ENCODE results near the gene GLRA3. TPM values are rescaled to one million over a fixed set of nuclear protein-coding genes. Genes with fewer than 3 reads are reported as not detected.

Gene GLRA3
- polyA plus RNA-seq, 2 donors: not detected

- H3K4me3 ChIP-seq (ENCODE audit: low read depth in 1 of 2, low read length in 2 of 2): no peak overlapping the region
These were observed 64.8 kb downstream of the GLRA3 start for GRCh38 chr4:174764105-174764729.

DNA sequence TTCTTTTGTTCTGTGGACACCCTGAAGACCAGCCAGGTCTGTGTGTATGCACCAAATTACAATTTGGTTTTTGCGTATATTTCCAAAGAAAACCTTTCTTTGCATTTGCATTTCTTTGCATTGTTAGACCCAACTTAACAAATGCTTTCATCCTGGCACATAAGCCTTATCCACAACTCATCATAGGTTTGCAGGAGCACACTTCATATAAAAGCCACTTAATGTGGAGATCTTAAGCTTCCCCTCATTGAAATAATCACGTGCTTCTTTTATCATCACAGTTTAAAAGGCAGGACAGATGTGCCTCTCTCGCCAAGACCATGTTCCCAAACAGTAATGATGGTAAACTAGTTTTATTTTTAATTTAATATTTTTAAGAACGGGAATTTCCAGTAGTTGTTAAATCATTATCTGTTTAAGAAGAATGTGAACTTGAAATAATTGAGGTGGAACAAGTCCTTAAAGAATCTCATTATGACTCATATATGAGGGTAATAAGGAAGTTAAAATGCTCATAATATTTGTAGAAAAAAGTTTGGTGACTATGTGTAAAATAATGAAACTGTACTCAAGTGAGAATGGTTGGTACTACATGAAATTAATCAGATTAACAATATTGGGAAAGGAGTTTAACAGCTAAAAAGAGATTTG lies 65.5 kb downstream of the GLRA3 start:
- Histone ChIP-seq H3K27me3 (ENCODE audit: control insufficient read depth in 1 of 2, insufficient read depth in 2 of 2, low read length in 2 of 2) (no peaks in the 10 kb centered on the region), H3K27ac (ENCODE audit: low read depth in 2 of 2, low read length in 1 of 2) (no peak overlapping the region), H3K4me3 (ENCODE audit: low read depth in 1 of 2, low read length in 2 of 2) (no peak overlapping the region), H3K4me1 (ENCODE audit: control insufficient read depth in 2 of 2, insufficient read depth in 2 of 2, low read length in 1 of 2) (no peaks in the 10 kb centered on the region), H3K36me3 (ENCODE audit: control insufficient read depth in 2 of 2, insufficient read depth in 2 of 2, low read length in 1 of 2) (no peaks in the 10 kb centered on the region), H3K9me3 (ENCODE audit: control insufficient read depth in 2 of 2, insufficient read depth in 1 of 2, low read depth in 1 of 2, low read length in 1 of 2) (no peaks in the 10 kb centered on the region)
- WGBS, 2 donors: 60 to 67% methylated on average over 4 of the region's 4 CpGs

More at GRCh38 chr4:174764105-174764729, 64.8 kb downstream of the GLRA3 start:
- WGBS, 2 donors: 48% methylated on average over 7 of the region's 7 CpGs
- Histone ChIP-seq H3K27ac (ENCODE audit: low read depth in 2 of 2, low read length in 1 of 2) (no peak overlapping the region), H3K9me3 (ENCODE audit: control insufficient read depth in 2 of 2, insufficient read depth in 1 of 2, low read depth in 1 of 2, low read length in 1 of 2) (no peaks in the 10 kb centered on the region), H3K27me3 (ENCODE audit: control insufficient read depth in 1 of 2, insufficient read depth in 2 of 2, low read length in 2 of 2) (no peaks in the 10 kb centered on the region), H3K36me3 (ENCODE audit: control insufficient read depth in 2 of 2, insufficient read depth in 2 of 2, low read length in 1 of 2) (no peaks in the 10 kb centered on the region), H3K4me1 (ENCODE audit: control insufficient read depth in 2 of 2, insufficient read depth in 2 of 2, low read length in 1 of 2) (no peaks in the 10 kb centered on the region)

- no peaks in the 10 kb centered on the region for H3K27me3 ChIP-seq (ENCODE audit: control insufficient read depth in 1 of 2, insufficient read depth in 2 of 2, low read length in 2 of 2)
- H3K4me3 ChIP-seq (ENCODE audit: low read depth in 1 of 2, low read length in 2 of 2): no peak overlapping the region
- H3K27ac ChIP-seq (ENCODE audit: low read depth in 2 of 2, low read length in 1 of 2): no peak overlapping the region
- no peaks in the 10 kb centered on the region for H3K4me1 ChIP-seq (ENCODE audit: control insufficient read depth in 2 of 2, insufficient read depth in 2 of 2, low read length in 1 of 2)
- no peaks in the 10 kb centered on the region for H3K36me3 ChIP-seq (ENCODE audit: control insufficient read depth in 2 of 2, insufficient read depth in 2 of 2, low read length in 1 of 2)
- no peaks in the 10 kb centered on the region for H3K9me3 ChIP-seq (ENCODE audit: control insufficient read depth in 2 of 2, insufficient read depth in 1 of 2, low read depth in 1 of 2, low read length in 1 of 2)
- WGBS, 2 donors: 87 to 97% methylated on average over 1 of the region's 1 CpG
These were observed 67.6 kb downstream of the GLRA3 start for GRCh38 chr4:174761451-174761850.

DNA sequence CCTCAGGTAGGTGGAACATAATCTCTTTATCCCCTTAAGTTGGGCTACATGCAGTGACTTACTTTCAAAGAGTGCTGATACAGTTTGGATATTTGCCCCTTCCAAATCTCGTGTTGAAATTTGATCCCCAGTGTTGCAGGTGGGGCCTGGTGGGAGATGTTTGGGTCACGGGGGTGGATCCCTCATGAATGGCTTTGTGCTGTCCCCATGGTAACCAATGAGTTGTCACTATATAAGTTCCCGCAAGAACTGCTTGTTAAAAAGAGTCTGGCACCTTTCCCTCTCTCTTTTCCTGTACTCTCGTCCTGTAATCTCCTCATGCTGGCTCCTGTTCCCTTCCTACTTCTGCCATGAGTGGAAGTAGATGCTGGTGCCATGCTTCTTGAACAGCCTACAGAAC lies 71.3 kb downstream of the GLRA3 start:
- H3K9me3 ChIP-seq (ENCODE audit: control insufficient read depth in 2 of 2, insufficient read depth in 1 of 2, low read depth in 1 of 2, low read length in 1 of 2): no peaks in the 10 kb centered on the region
- no peaks in the 10 kb centered on the region for H3K4me1 ChIP-seq (ENCODE audit: control insufficient read depth in 2 of 2, insufficient read depth in 2 of 2, low read length in 1 of 2)
- H3K36me3 ChIP-seq (ENCODE audit: control insufficient read depth in 2 of 2, insufficient read depth in 2 of 2, low read length in 1 of 2): no peaks in the 10 kb centered on the region
- H3K4me3 ChIP-seq (ENCODE audit: low read depth in 1 of 2, low read length in 2 of 2): no peak overlapping the region
- WGBS, 2 donors: 22 to 23% methylated on average over 4 of the region's 4 CpGs
- H3K27ac ChIP-seq (ENCODE audit: low read depth in 2 of 2, low read length in 1 of 2): no peak overlapping the region
- H3K27me3 ChIP-seq (ENCODE audit: control insufficient read depth in 1 of 2, insufficient read depth in 2 of 2, low read length in 2 of 2): no peaks in the 10 kb centered on the region

- no peaks in the 10 kb centered on the region for H3K36me3 ChIP-seq (ENCODE audit: control insufficient read depth in 2 of 2, insufficient read depth in 2 of 2, low read length in 1 of 2)
- 84 to 88% methylated on average over 4 of the region's 4 CpGs for WGBS, 2 donors
- H3K27ac ChIP-seq (ENCODE audit: low read depth in 2 of 2, low read length in 1 of 2): no peak overlapping the region
- H3K4me1 ChIP-seq (ENCODE audit: control insufficient read depth in 2 of 2, insufficient read depth in 2 of 2, low read length in 1 of 2): no peaks in the 10 kb centered on the region
- H3K9me3 ChIP-seq (ENCODE audit: control insufficient read depth in 2 of 2, insufficient read depth in 1 of 2, low read depth in 1 of 2, low read length in 1 of 2): no peaks in the 10 kb centered on the region
- no peaks in the 10 kb centered on the region for H3K27me3 ChIP-seq (ENCODE audit: control insufficient read depth in 1 of 2, insufficient read depth in 2 of 2, low read length in 2 of 2)
- H3K4me3 ChIP-seq (ENCODE audit: low read depth in 1 of 2, low read length in 2 of 2): no peak overlapping the region
These were observed 76.0 kb downstream of the GLRA3 start for GRCh38 chr4:174753021-174753420.

GRCh38 chr4:174752026-174752425 lies 77.0 kb downstream of the GLRA3 start:
- Histone ChIP-seq H3K27ac (ENCODE audit: low read depth in 2 of 2, low read length in 1 of 2) (no peak overlapping the region), H3K9me3 (ENCODE audit: control insufficient read depth in 2 of 2, insufficient read depth in 1 of 2, low read depth in 1 of 2, low read length in 1 of 2) (no peaks in the 10 kb centered on the region), H3K4me3 (ENCODE audit: low read depth in 1 of 2, low read length in 2 of 2) (no peak overlapping the region), H3K36me3 (ENCODE audit: control insufficient read depth in 2 of 2, insufficient read depth in 2 of 2, low read length in 1 of 2) (no peaks in the 10 kb centered on the region), H3K27me3 (ENCODE audit: control insufficient read depth in 1 of 2, insufficient read depth in 2 of 2, low read length in 2 of 2) (no peaks in the 10 kb centered on the region), H3K4me1 (ENCODE audit: control insufficient read depth in 2 of 2, insufficient read depth in 2 of 2, low read length in 1 of 2) (no peaks in the 10 kb centered on the region)
- 86 to 89% methylated on average over 2 of the region's 2 CpGs for WGBS, 2 donors

- Histone ChIP-seq H3K27me3 (ENCODE audit: control insufficient read depth in 1 of 2, insufficient read depth in 2 of 2, low read length in 2 of 2) (no peaks in the 10 kb centered on the region), H3K36me3 (ENCODE audit: control insufficient read depth in 2 of 2, insufficient read depth in 2 of 2, low read length in 1 of 2) (no peaks in the 10 kb centered on the region), H3K9me3 (ENCODE audit: control insufficient read depth in 2 of 2, insufficient read depth in 1 of 2, low read depth in 1 of 2, low read length in 1 of 2) (no peaks in the 10 kb centered on the region), H3K27ac (ENCODE audit: low read depth in 2 of 2, low read length in 1 of 2) (no peak overlapping the region), H3K4me3 (ENCODE audit: low read depth in 1 of 2, low read length in 2 of 2) (no peak overlapping the region), H3K4me1 (ENCODE audit: control insufficient read depth in 2 of 2, insufficient read depth in 2 of 2, low read length in 1 of 2) (no peaks in the 10 kb centered on the region)
- 81 to 84% methylated on average over 3 of the region's 3 CpGs for WGBS, 2 donors
These were observed 80.0 kb downstream of the GLRA3 start for GRCh38 chr4:174749091-174749490.

GRCh38 chr4:174746710-174747109 lies 82.3 kb downstream of the GLRA3 start:
- 69 to 71% methylated on average over 2 of the region's 2 CpGs for WGBS, 2 donors
- Histone ChIP-seq H3K4me1 (ENCODE audit: control insufficient read depth in 2 of 2, insufficient read depth in 2 of 2, low read length in 1 of 2) (no peaks in the 10 kb centered on the region), H3K27me3 (ENCODE audit: control insufficient read depth in 1 of 2, insufficient read depth in 2 of 2, low read length in 2 of 2) (no peaks in the 10 kb centered on the region), H3K4me3 (ENCODE audit: low read depth in 1 of 2, low read length in 2 of 2) (no peak overlapping the region), H3K9me3 (ENCODE audit: control insufficient read depth in 2 of 2, insufficient read depth in 1 of 2, low read depth in 1 of 2, low read length in 1 of 2) (no peaks in the 10 kb centered on the region), H3K27ac (ENCODE audit: low read depth in 2 of 2, low read length in 1 of 2) (no peak overlapping the region), H3K36me3 (ENCODE audit: control insufficient read depth in 2 of 2, insufficient read depth in 2 of 2, low read length in 1 of 2) (no peaks in the 10 kb centered on the region)

DNA sequence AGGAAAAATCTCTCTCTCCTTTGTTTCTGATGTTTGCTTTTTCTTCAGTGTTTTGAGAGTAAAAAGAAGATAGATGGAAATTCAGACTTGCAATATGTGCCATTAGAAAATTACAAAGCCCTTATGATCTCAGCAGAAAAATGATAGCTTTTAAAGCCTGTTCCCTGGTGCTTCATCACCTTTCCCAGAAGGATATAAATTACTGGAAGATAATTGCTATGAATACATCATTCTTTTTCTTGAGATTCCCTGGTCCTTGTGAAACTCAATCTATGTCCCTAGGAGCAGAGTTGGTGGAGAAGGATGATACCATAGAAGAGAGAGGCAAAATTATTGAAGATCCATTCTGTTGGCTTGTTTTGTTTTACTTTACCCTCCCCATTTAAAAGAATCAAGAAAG lies 86.5 kb downstream of the GLRA3 start:
- Histone ChIP-seq H3K4me3 (ENCODE audit: low read depth in 1 of 2, low read length in 2 of 2) (no peak overlapping the region), H3K4me1 (ENCODE audit: control insufficient read depth in 2 of 2, insufficient read depth in 2 of 2, low read length in 1 of 2) (no peaks in the 10 kb centered on the region), H3K9me3 (ENCODE audit: control insufficient read depth in 2 of 2, insufficient read depth in 1 of 2, low read depth in 1 of 2, low read length in 1 of 2) (no peaks in the 10 kb centered on the region), H3K27me3 (ENCODE audit: control insufficient read depth in 1 of 2, insufficient read depth in 2 of 2, low read length in 2 of 2) (no peaks in the 10 kb centered on the region), H3K27ac (ENCODE audit: low read depth in 2 of 2, low read length in 1 of 2) (no peak overlapping the region), H3K36me3 (ENCODE audit: control insufficient read depth in 2 of 2, insufficient read depth in 2 of 2, low read length in 1 of 2) (no peaks in the 10 kb centered on the region)

GRCh38 chr4:174739576-174739975 lies 89.5 kb downstream of the GLRA3 start:
- Histone ChIP-seq H3K27me3 (ENCODE audit: control insufficient read depth in 1 of 2, insufficient read depth in 2 of 2, low read length in 2 of 2) (no peaks in the 10 kb centered on the region), H3K4me3 (ENCODE audit: low read depth in 1 of 2, low read length in 2 of 2) (no peak overlapping the region), H3K4me1 (ENCODE audit: control insufficient read depth in 2 of 2, insufficient read depth in 2 of 2, low read length in 1 of 2) (no peaks in the 10 kb centered on the region), H3K27ac (ENCODE audit: low read depth in 2 of 2, low read length in 1 of 2) (no peak overlapping the region), H3K36me3 (ENCODE audit: control insufficient read depth in 2 of 2, insufficient read depth in 2 of 2, low read length in 1 of 2) (no peaks in the 10 kb centered on the region), H3K9me3 (ENCODE audit: control insufficient read depth in 2 of 2, insufficient read depth in 1 of 2, low read depth in 1 of 2, low read length in 1 of 2) (no peaks in the 10 kb centered on the region)
- 80 to 85% methylated on average over 3 of the region's 3 CpGs for WGBS, 2 donors

All from esophagus (tissue), 2 donors.